A673 (cell line): Measurements from ENCODE around the gene ECM2.

Experiments used
- CTCF ChIP-seq: fragments of 300-800, 200-600 bp; sonication (generic); conservative IDR thresholded peaks from 2 replicates; pipeline ENCODE4 v1.5.1; 2017; ENCODE audit warnings: low read depth, mild to moderate bottlenecking, antibody characterized with exemption, low read length, moderate library complexity, mixed read lengths
- EZH2 ChIP-seq: fragments of 200-600 bp; sonication (generic); IDR thresholded peaks from 2 replicates; pipeline ENCODE4 v1.6.1; 2017; ENCODE audit warnings: borderline replicate concordance, low read depth, mild to moderate bottlenecking, mixed read lengths, antibody characterized with exemption, low read length; ENCODE audit not compliant: poor library complexity, severe bottlenecking

- TF ChIP-seq CTCF = no peak
- no peak for TF ChIP-seq EZH2
Measured at GRCh38 chr9:92480986-92481633, 54.7 kb downstream of the ECM2 start.
